OCI-LY7 (cell line): ENCODE measurements around the gene METTL23. TPM values are rescaled to one million over a fixed set of nuclear protein-coding genes. Genes with fewer than 3 reads are reported as not detected.

ENCODE experiments used
- BruUV-seq: library from RNA; stranded (reverse); fragments of 400-500 nt; replicated peaks from 2 replicates; lab custom pipeline; 2021; lab: Mats Ljungman, UMichigan
- CTCF ChIA-PET: fragments of 300-600 bp; sonication (Branson Sonifier 250); formaldehyde crosslinking; loops from one replicate; lab custom pipeline; 2022; ENCODE audit warnings: antibody characterized with exemption; ENCODE audit not compliant: unreplicated experiment; lab: Charles Lee
- POLR2A ChIA-PET: fragments of 300-600 bp; sonication (Branson Sonifier 250); formaldehyde crosslinking; loops from one replicate; lab custom pipeline; 2022; ENCODE audit warnings: antibody characterized with exemption; lab: Charles Lee
- DNase-seq: peaks from one replicate; pipeline ENCODE4 v3.0.0-alpha.2; 2015; ENCODE audit warnings: low spot score
- H2AFZ ChIP-seq: fragments of 200-600 bp; sonication (generic), shearing (Covaris generic); 2 replicates; pipeline ENCODE4 v1.6.1; 2014; ENCODE audit warnings: mild to moderate bottlenecking, antibody characterized with exemption, low read length, moderate library complexity
- H3K27ac ChIP-seq: fragments of 200-600 bp; sonication (generic); 2 replicates; pipeline ENCODE4 v1.5.1; 2014; ENCODE audit warnings: mixed run types, low read depth, mild to moderate bottlenecking, moderate library complexity, low read length, inconsistent platforms; ENCODE audit not compliant: poor library complexity, severe bottlenecking
- H3K36me3 ChIP-seq: fragments of 200-600 bp; sonication (generic); 2 replicates; pipeline ENCODE4 v1.6.1; 2014; ENCODE audit warnings: mild to moderate bottlenecking, antibody characterized with exemption, low read length, moderate library complexity, mixed read lengths; ENCODE audit not compliant: insufficient read depth
- H3K4me1 ChIP-seq: fragments of 200-600 bp; sonication (generic); 2 replicates; pipeline ENCODE4 v1.5.1; 2014; ENCODE audit warnings: mild to moderate bottlenecking, low read length; ENCODE audit not compliant: insufficient read depth, poor library complexity, severe bottlenecking
- H3K4me2 ChIP-seq: fragments of 200-600 bp; sonication (generic); 2 replicates; pipeline ENCODE4 v1.6.1; 2014; ENCODE audit warnings: mild to moderate bottlenecking, low read length
- H3K4me3 ChIP-seq: fragments of 200-600 bp; sonication (generic); 2 replicates; pipeline ENCODE4 v1.5.1; 2014; ENCODE audit warnings: mild to moderate bottlenecking, low read depth, low read length; ENCODE audit not compliant: poor library complexity, severe bottlenecking
- H3K79me2 ChIP-seq: fragments of 200-600 bp; sonication (generic); 2 replicates; pipeline ENCODE4 v1.6.1; 2016; ENCODE audit warnings: low read depth, mild to moderate bottlenecking, low read length, moderate library complexity, mixed read lengths; ENCODE audit not compliant: insufficient read depth
- H3K9me2 ChIP-seq: fragments of 200-600 bp; sonication (generic); 2 replicates; pipeline ENCODE4 v1.6.1; 2016; ENCODE audit warnings: mild to moderate bottlenecking, low read length, mixed read lengths; ENCODE audit not compliant: insufficient read depth
- H3K9me3 ChIP-seq: fragments of 200-600 bp; sonication (generic); 2 replicates; pipeline ENCODE4 v1.6.1; 2014; ENCODE audit warnings: mild to moderate bottlenecking, mixed run types, low read length, mixed read lengths
- H4K20me1 ChIP-seq: fragments of 200-600 bp; sonication (generic); 2 replicates; pipeline ENCODE4 v1.6.1; 2014; ENCODE audit warnings: mild to moderate bottlenecking, antibody characterized with exemption, low read length, moderate library complexity, mixed read lengths; ENCODE audit not compliant: insufficient read depth
- EZH2phosphoT487 ChIP-seq: fragments of 200-600 bp; sonication (generic); IDR thresholded peaks from 2 replicates; pipeline ENCODE4 v1.6.1; 2018; ENCODE audit warnings: low read depth, borderline replicate concordance, mild to moderate bottlenecking, mixed run types, antibody characterized with exemption, low read length, moderate library complexity, mixed read lengths
- intact Hi-C: fragments of 100-400 bp; cut with micrococcal nuclease; formaldehyde crosslinking; loops from one replicate; pipeline ENCODE4 v1.10.0; 2022; ENCODE audit not compliant: unreplicated experiment
- total RNA-seq, 2 experiments: library from RNA; depleted of rRNA in 1 of 2; stranded (reverse); fragments of >200 nt in 1 of 2; shearing (Covaris generic) in 1 of 2; gene quantifications; 2 replicates each; pipeline ENCODE4 v1.2.3, GENCODE V29; 2014 to 2022
- TF ChIP-seq, protein P1 (sequence below): fragments of 200-600 bp; sonication (generic); conservative IDR thresholded peaks from 2 replicates; pipeline ENCODE4 v1.5.1; 2014; ENCODE audit warnings: mild to moderate bottlenecking, antibody characterized with exemption, low read length, moderate library complexity, mixed read lengths

The METTL23 gene
- total RNA-seq, 2 experiments from 2014 or later: 82.7 to 93.7 TPM

DNA sequence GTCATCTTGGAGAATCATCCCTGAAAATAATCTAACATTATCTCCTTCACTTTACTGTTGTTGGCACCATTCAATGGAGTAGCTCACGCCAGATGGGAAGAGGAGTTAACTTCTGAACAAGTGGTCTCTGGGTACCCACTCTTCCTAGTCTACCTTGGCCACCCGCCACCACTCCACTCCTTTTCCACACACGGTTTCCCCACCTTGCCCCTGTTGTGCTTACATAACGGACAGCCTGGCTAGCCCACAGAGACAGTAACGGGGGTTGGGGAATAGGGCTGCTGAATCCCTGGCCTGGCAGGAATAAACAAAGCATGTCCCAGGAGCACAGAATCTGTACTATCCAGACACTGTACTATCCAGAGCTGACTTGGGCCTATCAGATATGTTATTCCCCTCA lies 12.3 kb upstream of the METTL23 start:
- ChIA-PET CTCF (no interaction called here), POLR2A (interaction anchor here (0.6 to 0.8 kb wide), 2 partner anchors 10 to 19 kb away, joined by 3 to 4 read pairs; no protein-coding TSS in a partner anchor)
- H3K4me1 ChIP-seq: peaks cover 26% of the 10 kb centered on the region
- no peak overlapping the region for H3K4me3 ChIP-seq
- H3K9me3 ChIP-seq: no peaks in the 10 kb centered on the region
- 0 out of 2 replicates have a peak, but pooled peaks cover 3% of the 10 kb centered on the region for H3K79me2 ChIP-seq
- no peak overlapping the region for H2AFZ ChIP-seq
- no peak overlapping the region for H3K27ac ChIP-seq
- peaks cover 60% of the 10 kb centered on the region for H3K36me3 ChIP-seq
- no TSS peak for BruUV-seq
- no peaks in the 10 kb centered on the region for H3K9me2 ChIP-seq
- intact Hi-C loops: no loop called here
- H3K4me2 ChIP-seq: no peak overlapping the region
- no peak for DNase-seq
- H4K20me1 ChIP-seq: no peaks in the 10 kb centered on the region; the same call in 1 of the 2 replicates
- TF ChIP-seq EZH2phosphoT487: no peak
- TF ChIP-seq, protein P1, sequence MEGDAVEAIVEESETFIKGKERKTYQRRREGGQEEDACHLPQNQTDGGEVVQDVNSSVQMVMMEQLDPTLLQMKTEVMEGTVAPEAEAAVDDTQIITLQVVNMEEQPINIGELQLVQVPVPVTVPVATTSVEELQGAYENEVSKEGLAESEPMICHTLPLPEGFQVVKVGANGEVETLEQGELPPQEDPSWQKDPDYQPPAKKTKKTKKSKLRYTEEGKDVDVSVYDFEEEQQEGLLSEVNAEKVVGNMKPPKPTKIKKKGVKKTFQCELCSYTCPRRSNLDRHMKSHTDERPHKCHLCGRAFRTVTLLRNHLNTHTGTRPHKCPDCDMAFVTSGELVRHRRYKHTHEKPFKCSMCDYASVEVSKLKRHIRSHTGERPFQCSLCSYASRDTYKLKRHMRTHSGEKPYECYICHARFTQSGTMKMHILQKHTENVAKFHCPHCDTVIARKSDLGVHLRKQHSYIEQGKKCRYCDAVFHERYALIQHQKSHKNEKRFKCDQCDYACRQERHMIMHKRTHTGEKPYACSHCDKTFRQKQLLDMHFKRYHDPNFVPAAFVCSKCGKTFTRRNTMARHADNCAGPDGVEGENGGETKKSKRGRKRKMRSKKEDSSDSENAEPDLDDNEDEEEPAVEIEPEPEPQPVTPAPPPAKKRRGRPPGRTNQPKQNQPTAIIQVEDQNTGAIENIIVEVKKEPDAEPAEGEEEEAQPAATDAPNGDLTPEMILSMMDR: no peak

DNA sequence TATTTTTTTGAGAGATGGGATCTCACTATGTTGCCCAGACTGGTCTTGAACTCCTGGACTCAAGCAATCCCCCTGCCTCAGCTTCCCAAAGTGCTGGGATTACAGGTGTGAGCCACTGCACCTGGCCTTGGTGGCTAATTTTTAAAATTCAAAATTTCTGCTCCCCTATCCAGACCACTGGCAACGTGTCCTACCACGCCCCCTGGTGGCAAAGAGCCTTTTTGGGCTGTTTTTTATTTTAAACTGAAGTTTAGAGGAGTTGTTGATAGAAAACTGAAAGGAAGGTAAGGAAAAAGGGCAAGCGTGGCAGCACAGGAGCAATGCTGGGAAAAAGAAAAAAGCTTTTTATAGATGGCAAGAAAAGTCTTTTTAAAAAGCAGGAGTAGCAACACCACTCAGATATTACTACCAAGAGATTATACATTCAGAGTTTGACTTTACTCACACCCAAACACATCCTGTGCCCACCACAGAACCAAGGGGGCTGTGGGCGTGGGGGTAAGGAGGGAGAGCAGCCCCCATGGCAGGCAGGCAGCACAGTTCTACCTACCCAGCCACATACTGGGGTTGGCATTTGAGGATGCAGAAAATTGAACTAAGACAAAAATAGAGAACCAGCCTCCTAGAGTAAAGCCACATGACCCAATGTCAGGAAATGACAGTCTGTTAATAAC lies 11.7 kb upstream of the METTL23 start:
- peak; percentile 82 for DNase-seq
- Histone ChIP-seq H3K79me2 (0 out of 2 replicates have a peak, but pooled peaks cover 3% of the 10 kb centered on the region), H3K27ac (peak overlapping the region; percentile 47), H4K20me1 (no peaks in the 10 kb centered on the region; the same call in 1 of the 2 replicates), H3K9me3 (no peaks in the 10 kb centered on the region), H3K4me2 (peak overlapping the region; percentile 70), H2AFZ (no peak overlapping the region), H3K9me2 (no peaks in the 10 kb centered on the region), H3K4me1 (peaks cover 26% of the 10 kb centered on the region), H3K36me3 (peaks cover 66% of the 10 kb centered on the region), H3K4me3 (peak overlapping the region; percentile 14)
- ChIA-PET POLR2A (no interaction called here), CTCF (interaction anchor here (1.4 kb wide), 1 partner anchor 158 kb away, joined by 5 read pairs; no protein-coding TSS in a partner anchor)
- no TSS peak for BruUV-seq
- TF ChIP-seq EZH2phosphoT487: no peak
- TF ChIP-seq, protein P1: peak; percentile 100
- intact Hi-C loops: no loop called here

DNA sequence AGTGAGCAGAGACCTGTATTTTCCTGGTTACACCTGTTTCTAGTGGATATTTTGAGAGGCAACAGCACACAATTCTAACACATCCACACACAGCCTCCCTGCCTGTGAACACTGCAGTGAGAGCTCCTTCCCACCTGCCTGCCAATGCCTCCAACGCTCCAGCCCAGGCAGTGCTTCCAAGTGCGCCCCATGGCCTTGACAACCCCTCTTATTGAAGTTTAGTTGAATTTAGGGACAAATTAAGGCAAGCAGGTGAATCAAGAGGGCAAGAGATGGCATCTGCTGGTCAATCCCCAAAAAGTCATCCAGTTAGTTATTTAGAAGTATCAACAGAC lies 11.2 kb upstream of the METTL23 start:
- H4K20me1 ChIP-seq: no peaks in the 10 kb centered on the region; the same call in 1 of the 2 replicates
- no peaks in the 10 kb centered on the region for H3K9me3 ChIP-seq
- H3K36me3 ChIP-seq: peaks cover 71% of the 10 kb centered on the region
- no peak for DNase-seq
- peak overlapping the region; percentile 70 for H3K4me2 ChIP-seq
- BruUV-seq: no TSS peak
- intact Hi-C loops: no loop called here
- H2AFZ ChIP-seq: no peak overlapping the region
- ChIA-PET POLR2A (no interaction called here), CTCF (interaction anchor here (1.4 kb wide), 1 partner anchor 158 kb away, joined by 5 read pairs; no protein-coding TSS in a partner anchor)
- TF ChIP-seq EZH2phosphoT487: no peak
- H3K4me3 ChIP-seq: peak overlapping the region; percentile 14
- H3K9me2 ChIP-seq: no peaks in the 10 kb centered on the region
- peak overlapping the region; percentile 47 for H3K27ac ChIP-seq
- H3K4me1 ChIP-seq: peaks cover 23% of the 10 kb centered on the region
- 0 out of 2 replicates have a peak, but pooled peaks cover 3% of the 10 kb centered on the region for H3K79me2 ChIP-seq
